ENCODE measurements around the gene DROSHA. TPM values are rescaled to one million over a fixed set of nuclear protein-coding genes. Genes with fewer than 3 reads are reported as not detected.

The DROSHA gene
- total and polyA plus RNA-seq, 2 of the 4 experiments (the other 2 are of a cell fraction), result 36.4 to 36.5 TPM

DNA sequence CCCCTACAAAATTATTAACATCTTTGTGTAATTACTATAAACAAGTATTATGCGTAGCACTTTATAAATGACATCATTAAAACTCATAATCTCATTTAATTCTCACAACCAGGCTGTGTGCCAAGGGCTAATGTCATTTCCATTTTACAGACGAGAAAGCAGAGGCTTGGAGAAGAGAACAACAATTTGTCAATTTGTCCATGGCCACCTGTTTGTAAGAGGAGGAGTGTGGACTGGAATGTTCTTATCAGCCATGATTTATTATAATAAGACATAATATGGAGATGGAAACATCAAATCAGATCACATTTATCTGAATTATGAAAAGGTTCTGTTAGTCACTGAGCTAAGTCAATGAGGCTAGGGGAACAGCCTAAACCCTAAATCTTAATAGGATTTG lies 97.0 kb downstream of the DROSHA start:
- no CpG with 5 or more reads among the region's 2 CpGs for WGBS, 2 experiments (ENCODE audit: extremely low coverage in 2 of 2, insufficient read length in 1 of 2)
- no peak overlapping the region for H2AK5ac ChIP-seq (ENCODE audit: low read depth, low read length)
- H3K27me3 ChIP-seq (ENCODE audit: control insufficient read depth, insufficient read depth, low read length), result no peaks in the 10 kb centered on the region
- DNase-seq, result no peak
- H3K4me2 ChIP-seq (ENCODE audit: low read depth, low read length), result no peak overlapping the region
- H2BK20ac ChIP-seq (ENCODE audit: low read depth, low read length), result no peak overlapping the region
- H3K9ac ChIP-seq (ENCODE audit: low read depth, low read length), result no peak overlapping the region
- CTCF ChIA-PET, result no interaction called here
- H3K9me3 ChIP-seq (ENCODE audit: control insufficient read depth, insufficient read depth, low read length), result no peaks in the 10 kb centered on the region
- TF ChIP-seq BHLHE40 (IDR thresholded peaks at IDR 0.05; ENCODE audit: low read depth, low read length) (no peak), MAFK (IDR thresholded peaks at IDR 0.05; ENCODE audit: low read depth, low read length) (no peak), RCOR1 (IDR thresholded peaks at IDR 0.05; ENCODE audit: insufficient replicate concordance, low read length) (no peak), NFE2L2 (IDR thresholded peaks at IDR 0.05; ENCODE audit: low read depth, low read length) (no peak), RFX5 (IDR thresholded peaks at IDR 0.05; ENCODE audit: low read depth, low read length) (no peak), FOS (IDR thresholded peaks at IDR 0.05; ENCODE audit: low read depth, low read length) (no peak), SMC3 (IDR thresholded peaks at IDR 0.05; ENCODE audit: low read depth, low read length) (no peak), CHD1 (IDR thresholded peaks at IDR 0.05; ENCODE audit: low read depth, low read length) (no peak), CEBPB (IDR thresholded peaks at IDR 0.05; ENCODE audit: low read depth, low read length) (no peak), MXI1 (IDR thresholded peaks at IDR 0.05; ENCODE audit: borderline replicate concordance, low read depth, low read length) (no peak), RAD21 (IDR thresholded peaks at IDR 0.05; ENCODE audit: low read length) (no peak), MAZ (IDR thresholded peaks at IDR 0.05; ENCODE audit: borderline replicate concordance, low read depth, low read length) (no peak)
- TF ChIP-seq, protein P1, sequence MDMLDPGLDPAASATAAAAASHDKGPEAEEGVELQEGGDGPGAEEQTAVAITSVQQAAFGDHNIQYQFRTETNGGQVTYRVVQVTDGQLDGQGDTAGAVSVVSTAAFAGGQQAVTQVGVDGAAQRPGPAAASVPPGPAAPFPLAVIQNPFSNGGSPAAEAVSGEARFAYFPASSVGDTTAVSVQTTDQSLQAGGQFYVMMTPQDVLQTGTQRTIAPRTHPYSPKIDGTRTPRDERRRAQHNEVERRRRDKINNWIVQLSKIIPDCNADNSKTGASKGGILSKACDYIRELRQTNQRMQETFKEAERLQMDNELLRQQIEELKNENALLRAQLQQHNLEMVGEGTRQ (IDR thresholded peaks at IDR 0.05; ENCODE audit: low read depth, low read length), result no peak
- TF ChIP-seq, protein P2, sequence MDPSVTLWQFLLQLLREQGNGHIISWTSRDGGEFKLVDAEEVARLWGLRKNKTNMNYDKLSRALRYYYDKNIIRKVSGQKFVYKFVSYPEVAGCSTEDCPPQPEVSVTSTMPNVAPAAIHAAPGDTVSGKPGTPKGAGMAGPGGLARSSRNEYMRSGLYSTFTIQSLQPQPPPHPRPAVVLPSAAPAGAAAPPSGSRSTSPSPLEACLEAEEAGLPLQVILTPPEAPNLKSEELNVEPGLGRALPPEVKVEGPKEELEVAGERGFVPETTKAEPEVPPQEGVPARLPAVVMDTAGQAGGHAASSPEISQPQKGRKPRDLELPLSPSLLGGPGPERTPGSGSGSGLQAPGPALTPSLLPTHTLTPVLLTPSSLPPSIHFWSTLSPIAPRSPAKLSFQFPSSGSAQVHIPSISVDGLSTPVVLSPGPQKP (IDR thresholded peaks at IDR 0.05; ENCODE audit: borderline replicate concordance, low read depth, low read length), result no peak
- TF ChIP-seq, protein P3, sequence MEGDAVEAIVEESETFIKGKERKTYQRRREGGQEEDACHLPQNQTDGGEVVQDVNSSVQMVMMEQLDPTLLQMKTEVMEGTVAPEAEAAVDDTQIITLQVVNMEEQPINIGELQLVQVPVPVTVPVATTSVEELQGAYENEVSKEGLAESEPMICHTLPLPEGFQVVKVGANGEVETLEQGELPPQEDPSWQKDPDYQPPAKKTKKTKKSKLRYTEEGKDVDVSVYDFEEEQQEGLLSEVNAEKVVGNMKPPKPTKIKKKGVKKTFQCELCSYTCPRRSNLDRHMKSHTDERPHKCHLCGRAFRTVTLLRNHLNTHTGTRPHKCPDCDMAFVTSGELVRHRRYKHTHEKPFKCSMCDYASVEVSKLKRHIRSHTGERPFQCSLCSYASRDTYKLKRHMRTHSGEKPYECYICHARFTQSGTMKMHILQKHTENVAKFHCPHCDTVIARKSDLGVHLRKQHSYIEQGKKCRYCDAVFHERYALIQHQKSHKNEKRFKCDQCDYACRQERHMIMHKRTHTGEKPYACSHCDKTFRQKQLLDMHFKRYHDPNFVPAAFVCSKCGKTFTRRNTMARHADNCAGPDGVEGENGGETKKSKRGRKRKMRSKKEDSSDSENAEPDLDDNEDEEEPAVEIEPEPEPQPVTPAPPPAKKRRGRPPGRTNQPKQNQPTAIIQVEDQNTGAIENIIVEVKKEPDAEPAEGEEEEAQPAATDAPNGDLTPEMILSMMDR (conservative IDR thresholded peaks at IDR 0.05; ENCODE audit: low read depth, low read length), result no peak
- H3K9me1 ChIP-seq (ENCODE audit: insufficient read depth, low read length), result peaks cover 4% of the 10 kb centered on the region; the same call in 1 of the 2 replicates
- H4K91ac ChIP-seq (ENCODE audit: insufficient read depth, low read depth, low read length), result no peak overlapping the region
- no peak overlapping the region for H3K4me3 ChIP-seq (ENCODE audit: insufficient read depth, low read depth, low read length)
- no peak overlapping the region for H3K23ac ChIP-seq (ENCODE audit: low read depth, low read length)
- no peak overlapping the region for H2BK5ac ChIP-seq (ENCODE audit: low read depth, low read length, poor library complexity, severe bottlenecking)
- H2BK120ac ChIP-seq (ENCODE audit: low read depth, low read length), result no peak overlapping the region
- no peak overlapping the region for H3K14ac ChIP-seq (replicated peaks; ENCODE audit: low read depth, low read length)
- no peak overlapping the region for H4K8ac ChIP-seq (ENCODE audit: low read depth in 2 of 2, low read length in 2 of 2)
- POLR2A ChIA-PET (ENCODE audit: unreplicated experiment), result no interaction called here
- intact Hi-C loops (cut with micrococcal nuclease) (no loop called here), in situ Hi-C loops (cut with MboI; ENCODE audit: low sequenced_read_pairs) (no loop called here), dilution Hi-C loops (cut with HindIII; ENCODE audit: low sequenced_read_pairs, unreplicated experiment) (no loop called here)
- H3K56ac ChIP-seq (ENCODE audit: extremely low read depth, insufficient read depth, low read length), result no peak overlapping the region
- H2AFZ ChIP-seq (replicated peaks; ENCODE audit: low read length, poor library complexity), result no peak overlapping the region
- no peak overlapping the region for H3K18ac ChIP-seq (ENCODE audit: low read depth, low read length)
- no peak for ATAC-seq (ENCODE audit: low read depth)
- peaks cover 9% of the 10 kb centered on the region for H3K36me3 ChIP-seq (ENCODE audit: control insufficient read depth, insufficient read depth, low read length)
- H4K5ac ChIP-seq (ENCODE audit: low read depth, low read length), result no peak overlapping the region
- BruUV-seq (replicated peaks), result no TSS peak
- H2AK9ac ChIP-seq (replicated peaks; ENCODE audit: low read depth, low read length, poor library complexity), result no peak overlapping the region
- peaks cover 12 to 17% of the 10 kb centered on the region in 2 experiments for H3K79me1 ChIP-seq (ENCODE audit: low read depth in 1 of 2, low read length in 2 of 2)
- H3K4me1 ChIP-seq (ENCODE audit: control insufficient read depth, insufficient read depth, low read length), result no peaks in the 10 kb centered on the region
- no peak overlapping the region for H2BK15ac ChIP-seq (ENCODE audit: low read depth, low read length)
- no peaks in the 10 kb centered on the region for H4K20me1 ChIP-seq (ENCODE audit: insufficient read depth, low read length)
- no peak overlapping the region for H3K4ac ChIP-seq (ENCODE audit: low read depth, low read length)
- no peak overlapping the region for H3K27ac ChIP-seq (ENCODE audit: insufficient read depth, low read length)
